HEK293 (cell line): ENCODE results near the gene GHRH.

Experiments
- CTCF ChIA-PET: fragments of 350-600 bp; formaldehyde crosslinking; extraction: SDS; loops from one replicate; lab custom pipeline; 2021; ENCODE audit warnings: antibody characterized with exemption; lab: Yijun Ruan, JAX
- POLR2A ChIA-PET: fragments of 300-600 bp; formaldehyde crosslinking; extraction: SDS; loops from one replicate; lab custom pipeline; 2020; ENCODE audit warnings: antibody characterized with exemption, inconsistent platforms; lab: Yijun Ruan, JAX
- H3K27ac ChIP-seq: fragments of 200-500 bp; sonication (Bioruptor generic); 2 replicates; pipeline ENCODE4 v1.5.1; 2014; ENCODE audit warnings: low read depth, low read length, control low read depth, inconsistent platforms; ENCODE audit errors: extremely low read depth
- H3K36me3 ChIP-seq, 2 experiments: fragments of 200-500 bp in 1 of 2; sonication (Bioruptor generic) in 1 of 2; 1 replicate in 1 of 2; 2 replicates in 1 of 2; pipeline ENCODE4 v1.5.1; 2014 to 2017; ENCODE audit warnings: inconsistent platforms in 2 of 2, low read length in 2 of 2; ENCODE audit not compliant: control insufficient read depth in 2 of 2, insufficient read depth in 1 of 2
- H3K4me1 ChIP-seq: fragments of 200-500 bp; sonication (Bioruptor generic); 2 replicates; pipeline ENCODE4 v1.5.1; 2014; ENCODE audit warnings: mild to moderate bottlenecking, low read length, inconsistent platforms; ENCODE audit not compliant: control insufficient read depth, insufficient read depth
- H3K4me3 ChIP-seq: 2 replicates; pipeline ENCODE4 v1.5.1; 2011; ENCODE audit warnings: low read depth, mild to moderate bottlenecking, control low read depth, low read length, moderate library complexity
- H3K9me3 ChIP-seq: fragments of 200-500 bp; sonication (Bioruptor generic); 2 replicates; pipeline ENCODE4 v1.5.1; 2014; ENCODE audit warnings: low read depth, low read length, inconsistent platforms; ENCODE audit not compliant: control insufficient read depth, insufficient read depth
- EGR2 ChIP-seq: fragments of 450-650 bp; formaldehyde crosslinking; IDR thresholded peaks from 2 replicates; pipeline ENCODE4 v1.5.1; 2016; ENCODE audit warnings: low read depth, missing biosample characterization, missing genetic modification characterization
- TCF7L2 ChIP-seq: IDR thresholded peaks from 2 replicates; pipeline ENCODE4 v1.6.1; 2011; ENCODE audit warnings: low read depth, mild to moderate bottlenecking, inconsistent platforms, low read length, moderate library complexity, borderline replicate concordance
- WT1 ChIP-seq: fragments of 450-650 bp; formaldehyde crosslinking; IDR thresholded peaks from 2 replicates; pipeline ENCODE4 v1.5.1; 2016; ENCODE audit warnings: missing biosample characterization, missing genetic modification characterization
- ZNF146 ChIP-seq: fragments of 450-650 bp; formaldehyde crosslinking; IDR thresholded peaks from 2 replicates; pipeline ENCODE4 v1.5.1; 2016; ENCODE audit warnings: missing biosample characterization, missing genetic modification characterization
- ZNF202 ChIP-seq: fragments of 450-650 bp; formaldehyde crosslinking; IDR thresholded peaks from 2 replicates; pipeline ENCODE4 v1.5.1; 2016; ENCODE audit warnings: missing biosample characterization, missing genetic modification characterization, borderline replicate concordance
- ZNF221 ChIP-seq: fragments of 450-650 bp; formaldehyde crosslinking; IDR thresholded peaks from 2 replicates; pipeline ENCODE4 v1.5.1; 2017; ENCODE audit warnings: missing biosample characterization, missing genetic modification characterization, borderline replicate concordance
- ZNF248 ChIP-seq: fragments of 450-650 bp; formaldehyde crosslinking; IDR thresholded peaks from 2 replicates; pipeline ENCODE4 v1.5.1; 2017; ENCODE audit warnings: missing biosample characterization, missing genetic modification characterization
- ZNF324 ChIP-seq: fragments of 450-650 bp; formaldehyde crosslinking; IDR thresholded peaks from 2 replicates; pipeline ENCODE4 v1.5.1; 2016; ENCODE audit warnings: missing biosample characterization, missing genetic modification characterization
- ZNF366 ChIP-seq: fragments of 450-650 bp; formaldehyde crosslinking; conservative IDR thresholded peaks from 2 replicates; pipeline ENCODE4 v1.5.1; 2016; ENCODE audit warnings: missing biosample characterization, missing genetic modification characterization
- ZNF561 ChIP-seq: fragments of 450-650 bp; IDR thresholded peaks from 2 replicates; pipeline ENCODE4 v1.5.1; 2018; ENCODE audit warnings: missing biosample characterization, missing genetic modification characterization, borderline replicate concordance
- ZNF600 ChIP-seq: fragments of 450-650 bp; formaldehyde crosslinking; IDR thresholded peaks from 2 replicates; pipeline ENCODE4 v1.5.1; 2016; ENCODE audit warnings: missing biosample characterization, missing genetic modification characterization
- ZNF610 ChIP-seq: fragments of 450-650 bp; formaldehyde crosslinking; IDR thresholded peaks from 2 replicates; pipeline ENCODE4 v1.5.1; 2016; ENCODE audit warnings: missing biosample characterization, missing genetic modification characterization, borderline replicate concordance
- ZNF629 ChIP-seq: fragments of 450-650 bp; formaldehyde crosslinking; IDR thresholded peaks from 2 replicates; pipeline ENCODE4 v1.5.1; 2017; ENCODE audit warnings: missing biosample characterization, missing genetic modification characterization
- ZNF664 ChIP-seq: fragments of 450-650 bp; formaldehyde crosslinking; IDR thresholded peaks from 2 replicates; pipeline ENCODE4 v1.5.1; 2016; ENCODE audit warnings: missing biosample characterization, missing genetic modification characterization
- ZNF701 ChIP-seq: fragments of 450-650 bp; formaldehyde crosslinking; IDR thresholded peaks from 2 replicates; pipeline ENCODE4 v1.5.1; 2016; ENCODE audit warnings: missing biosample characterization, missing genetic modification characterization
- ZNF785 ChIP-seq: fragments of 450-650 bp; formaldehyde crosslinking; IDR thresholded peaks from 2 replicates; pipeline ENCODE4 v1.5.1; 2016; ENCODE audit warnings: missing biosample characterization, missing genetic modification characterization
- ZNF843 ChIP-seq: fragments of 450-650 bp; formaldehyde crosslinking; IDR thresholded peaks from 2 replicates; pipeline ENCODE4 v1.5.1; 2016; ENCODE audit warnings: missing biosample characterization, missing genetic modification characterization
- ZXDB ChIP-seq: fragments of 450-650 bp; formaldehyde crosslinking; IDR thresholded peaks from 2 replicates; pipeline ENCODE4 v1.5.1; 2016; ENCODE audit warnings: missing biosample characterization, missing genetic modification characterization
- TF ChIP-seq, protein P1 (sequence below): fragments of 450-650 bp; formaldehyde crosslinking; IDR thresholded peaks from 2 replicates; pipeline ENCODE4 v1.5.1; 2016; ENCODE audit warnings: missing biosample characterization, missing genetic modification characterization
- TF ChIP-seq, protein P2 (sequence below): fragments of 450-650 bp; formaldehyde crosslinking; IDR thresholded peaks from 2 replicates; pipeline ENCODE4 v1.5.1; 2016; ENCODE audit warnings: missing biosample characterization, missing genetic modification characterization
- TF ChIP-seq, protein P3 (sequence below): fragments of 450-650 bp; formaldehyde crosslinking; IDR thresholded peaks from 2 replicates; pipeline ENCODE4 v1.5.1; 2017; ENCODE audit warnings: missing biosample characterization, missing genetic modification characterization
- TF ChIP-seq, protein P4 (sequence below): fragments of 450-650 bp; formaldehyde crosslinking; IDR thresholded peaks from 2 replicates; pipeline ENCODE4 v1.5.1; 2017; ENCODE audit warnings: missing biosample characterization, missing genetic modification characterization
- TF ChIP-seq, protein P5 (sequence below): fragments of 450-650 bp; formaldehyde crosslinking; IDR thresholded peaks from 2 replicates; pipeline ENCODE4 v1.5.1; 2016; ENCODE audit warnings: missing biosample characterization, missing genetic modification characterization, low read depth
- TF ChIP-seq, protein P6 (sequence below): fragments of 450-650 bp; formaldehyde crosslinking; IDR thresholded peaks from 2 replicates; pipeline ENCODE4 v1.5.1; 2016; ENCODE audit warnings: missing biosample characterization, missing genetic modification characterization
- TF ChIP-seq, protein P7 (sequence below): fragments of 450-650 bp; formaldehyde crosslinking; IDR thresholded peaks from 2 replicates; pipeline ENCODE4 v1.5.1; 2016; ENCODE audit warnings: missing biosample characterization, missing genetic modification characterization

Gene GHRH, protein sequence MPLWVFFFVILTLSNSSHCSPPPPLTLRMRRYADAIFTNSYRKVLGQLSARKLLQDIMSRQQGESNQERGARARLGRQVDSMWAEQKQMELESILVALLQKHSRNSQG

DNA sequence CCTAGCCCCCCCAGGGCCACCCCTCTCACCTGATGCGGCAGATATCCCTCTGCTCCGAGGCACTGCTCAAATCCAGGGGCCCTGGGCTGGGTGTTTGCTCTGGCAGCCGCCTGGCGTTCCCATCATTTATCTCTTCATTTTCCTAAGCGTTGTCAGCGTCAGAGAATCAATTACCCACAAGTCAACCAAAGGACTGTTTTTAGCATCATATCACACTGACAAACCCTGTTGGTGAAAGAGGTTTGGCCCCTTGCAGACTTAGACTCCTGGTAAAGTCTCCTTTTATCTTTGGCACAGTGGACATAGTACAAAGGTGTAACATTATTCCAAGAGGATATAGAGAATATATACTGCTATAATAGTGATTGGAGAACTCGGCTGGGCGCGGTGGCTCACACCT, at the start of gene GHRH:
GHRH (minus strand) TSS at position 101 of the 400 bp plus-strand sequence. CDS start 4,925 bp downstream, outside the sequence.
- POLR2A ChIA-PET, result no interaction called here

DNA sequence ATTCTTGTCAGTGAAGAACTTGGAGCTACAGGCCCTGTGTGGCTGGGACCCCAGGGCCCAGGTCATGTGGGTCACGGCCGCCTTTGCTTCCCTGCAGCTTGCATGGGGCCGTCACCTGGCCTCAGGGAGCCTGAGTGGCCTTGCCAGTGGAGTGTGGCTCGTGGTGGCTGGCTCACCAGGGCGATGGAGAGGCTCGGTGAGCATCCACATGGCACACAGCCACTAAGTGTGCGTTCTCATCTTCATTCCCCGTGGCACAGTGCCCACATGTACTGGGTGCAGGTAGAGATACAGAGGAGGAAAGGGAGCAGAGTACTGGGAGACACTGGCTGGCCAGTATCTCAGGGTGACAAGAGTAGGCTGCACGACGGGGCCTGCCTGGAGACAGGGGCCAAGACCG, 49.3 kb upstream of the GHRH start:
- H3K4me3 ChIP-seq, result no peak overlapping the region
- POLR2A ChIA-PET, result interaction anchor here (0.6 kb wide), 1 partner anchor 465 kb away, joined by 3 read pairs; no protein-coding TSS in a partner anchor
- H3K9me3 ChIP-seq, result no peaks in the 10 kb centered on the region
- H3K4me1 ChIP-seq, result peaks cover 4% of the 10 kb centered on the region; the same call in 1 of the 2 replicates
- H3K36me3 ChIP-seq, result peaks cover 0 to 45% of the 10 kb centered on the region in 2 experiments; a peak in 2 of 3 replicates
- CTCF ChIA-PET, result no interaction called here
- H3K27ac ChIP-seq, result no peak overlapping the region
- TF ChIP-seq ZNF664 (tag by site-specific recombination) (no peak), ZNF202 (tag by site-specific recombination) (no peak), ZNF785 (tag by site-specific recombination) (no peak), ZNF248 (tag by site-specific recombination) (no peak), ZNF701 (no peak), ZNF600 (tag by site-specific recombination) (no peak), TCF7L2 (no peak), ZNF561 (tag by site-specific recombination) (no peak), ZNF629 (no peak), EGR2 (tag by site-specific recombination) (no peak), ZNF221 (tag by site-specific recombination) (no peak)
- TF ChIP-seq, protein P1, sequence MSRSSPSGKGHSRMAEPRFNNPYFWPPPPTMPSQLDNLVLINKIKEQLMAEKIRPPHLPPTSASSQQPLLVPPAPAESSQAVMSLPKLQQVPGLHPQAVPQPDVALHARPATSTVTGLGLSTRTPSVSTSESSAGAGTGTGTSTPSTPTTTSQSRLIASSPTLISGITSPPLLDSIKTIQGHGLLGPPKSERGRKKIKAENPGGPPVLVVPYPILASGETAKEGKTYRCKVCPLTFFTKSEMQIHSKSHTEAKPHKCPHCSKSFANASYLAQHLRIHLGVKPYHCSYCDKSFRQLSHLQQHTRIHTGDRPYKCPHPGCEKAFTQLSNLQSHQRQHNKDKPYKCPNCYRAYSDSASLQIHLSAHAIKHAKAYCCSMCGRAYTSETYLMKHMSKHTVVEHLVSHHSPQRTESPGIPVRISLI (tag by site-specific recombination), result no peak
- TF ChIP-seq, protein P2, sequence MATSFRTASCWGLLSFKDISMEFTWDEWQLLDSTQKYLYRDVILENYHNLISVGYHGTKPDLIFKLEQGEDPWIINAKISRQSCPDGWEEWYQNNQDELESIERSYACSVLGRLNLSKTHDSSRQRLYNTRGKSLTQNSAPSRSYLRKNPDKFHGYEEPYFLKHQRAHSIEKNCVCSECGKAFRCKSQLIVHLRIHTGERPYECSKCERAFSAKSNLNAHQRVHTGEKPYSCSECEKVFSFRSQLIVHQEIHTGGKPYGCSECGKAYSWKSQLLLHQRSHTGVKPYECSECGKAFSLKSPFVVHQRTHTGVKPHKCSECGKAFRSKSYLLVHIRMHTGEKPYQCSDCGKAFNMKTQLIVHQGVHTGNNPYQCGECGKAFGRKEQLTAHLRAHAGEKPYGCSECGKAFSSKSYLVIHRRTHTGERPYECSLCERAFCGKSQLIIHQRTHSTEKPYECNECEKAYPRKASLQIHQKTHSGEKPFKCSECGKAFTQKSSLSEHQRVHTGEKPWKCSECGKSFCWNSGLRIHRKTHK (tag by site-specific recombination), result no peak
- TF ChIP-seq, protein P3, sequence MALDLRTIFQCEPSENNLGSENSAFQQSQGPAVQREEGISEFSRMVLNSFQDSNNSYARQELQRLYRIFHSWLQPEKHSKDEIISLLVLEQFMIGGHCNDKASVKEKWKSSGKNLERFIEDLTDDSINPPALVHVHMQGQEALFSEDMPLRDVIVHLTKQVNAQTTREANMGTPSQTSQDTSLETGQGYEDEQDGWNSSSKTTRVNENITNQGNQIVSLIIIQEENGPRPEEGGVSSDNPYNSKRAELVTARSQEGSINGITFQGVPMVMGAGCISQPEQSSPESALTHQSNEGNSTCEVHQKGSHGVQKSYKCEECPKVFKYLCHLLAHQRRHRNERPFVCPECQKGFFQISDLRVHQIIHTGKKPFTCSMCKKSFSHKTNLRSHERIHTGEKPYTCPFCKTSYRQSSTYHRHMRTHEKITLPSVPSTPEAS (tag by site-specific recombination), result no peak
- TF ChIP-seq, protein P4, sequence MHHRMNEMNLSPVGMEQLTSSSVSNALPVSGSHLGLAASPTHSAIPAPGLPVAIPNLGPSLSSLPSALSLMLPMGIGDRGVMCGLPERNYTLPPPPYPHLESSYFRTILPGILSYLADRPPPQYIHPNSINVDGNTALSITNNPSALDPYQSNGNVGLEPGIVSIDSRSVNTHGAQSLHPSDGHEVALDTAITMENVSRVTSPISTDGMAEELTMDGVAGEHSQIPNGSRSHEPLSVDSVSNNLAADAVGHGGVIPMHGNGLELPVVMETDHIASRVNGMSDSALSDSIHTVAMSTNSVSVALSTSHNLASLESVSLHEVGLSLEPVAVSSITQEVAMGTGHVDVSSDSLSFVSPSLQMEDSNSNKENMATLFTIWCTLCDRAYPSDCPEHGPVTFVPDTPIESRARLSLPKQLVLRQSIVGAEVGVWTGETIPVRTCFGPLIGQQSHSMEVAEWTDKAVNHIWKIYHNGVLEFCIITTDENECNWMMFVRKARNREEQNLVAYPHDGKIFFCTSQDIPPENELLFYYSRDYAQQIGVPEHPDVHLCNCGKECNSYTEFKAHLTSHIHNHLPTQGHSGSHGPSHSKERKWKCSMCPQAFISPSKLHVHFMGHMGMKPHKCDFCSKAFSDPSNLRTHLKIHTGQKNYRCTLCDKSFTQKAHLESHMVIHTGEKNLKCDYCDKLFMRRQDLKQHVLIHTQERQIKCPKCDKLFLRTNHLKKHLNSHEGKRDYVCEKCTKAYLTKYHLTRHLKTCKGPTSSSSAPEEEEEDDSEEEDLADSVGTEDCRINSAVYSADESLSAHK (tag by site-specific recombination), result no peak
- TF ChIP-seq, protein P5, sequence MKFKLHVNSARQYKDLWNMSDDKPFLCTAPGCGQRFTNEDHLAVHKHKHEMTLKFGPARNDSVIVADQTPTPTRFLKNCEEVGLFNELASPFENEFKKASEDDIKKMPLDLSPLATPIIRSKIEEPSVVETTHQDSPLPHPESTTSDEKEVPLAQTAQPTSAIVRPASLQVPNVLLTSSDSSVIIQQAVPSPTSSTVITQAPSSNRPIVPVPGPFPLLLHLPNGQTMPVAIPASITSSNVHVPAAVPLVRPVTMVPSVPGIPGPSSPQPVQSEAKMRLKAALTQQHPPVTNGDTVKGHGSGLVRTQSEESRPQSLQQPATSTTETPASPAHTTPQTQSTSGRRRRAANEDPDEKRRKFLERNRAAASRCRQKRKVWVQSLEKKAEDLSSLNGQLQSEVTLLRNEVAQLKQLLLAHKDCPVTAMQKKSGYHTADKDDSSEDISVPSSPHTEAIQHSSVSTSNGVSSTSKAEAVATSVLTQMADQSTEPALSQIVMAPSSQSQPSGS (tag by site-specific recombination), result no peak

More for the DNA sequence above, at the start of gene GHRH:
- H3K4me1 ChIP-seq, result no peaks in the 10 kb centered on the region
- TF ChIP-seq ZNF843 (no peak), WT1 (tag by site-specific recombination) (no peak), ZNF146 (tag by site-specific recombination) (no peak), ZNF366 (tag by site-specific recombination) (no peak), ZNF324 (tag by site-specific recombination) (no peak), ZXDB (no peak), ZNF610 (tag by site-specific recombination) (no peak)
- TF ChIP-seq, protein P6, sequence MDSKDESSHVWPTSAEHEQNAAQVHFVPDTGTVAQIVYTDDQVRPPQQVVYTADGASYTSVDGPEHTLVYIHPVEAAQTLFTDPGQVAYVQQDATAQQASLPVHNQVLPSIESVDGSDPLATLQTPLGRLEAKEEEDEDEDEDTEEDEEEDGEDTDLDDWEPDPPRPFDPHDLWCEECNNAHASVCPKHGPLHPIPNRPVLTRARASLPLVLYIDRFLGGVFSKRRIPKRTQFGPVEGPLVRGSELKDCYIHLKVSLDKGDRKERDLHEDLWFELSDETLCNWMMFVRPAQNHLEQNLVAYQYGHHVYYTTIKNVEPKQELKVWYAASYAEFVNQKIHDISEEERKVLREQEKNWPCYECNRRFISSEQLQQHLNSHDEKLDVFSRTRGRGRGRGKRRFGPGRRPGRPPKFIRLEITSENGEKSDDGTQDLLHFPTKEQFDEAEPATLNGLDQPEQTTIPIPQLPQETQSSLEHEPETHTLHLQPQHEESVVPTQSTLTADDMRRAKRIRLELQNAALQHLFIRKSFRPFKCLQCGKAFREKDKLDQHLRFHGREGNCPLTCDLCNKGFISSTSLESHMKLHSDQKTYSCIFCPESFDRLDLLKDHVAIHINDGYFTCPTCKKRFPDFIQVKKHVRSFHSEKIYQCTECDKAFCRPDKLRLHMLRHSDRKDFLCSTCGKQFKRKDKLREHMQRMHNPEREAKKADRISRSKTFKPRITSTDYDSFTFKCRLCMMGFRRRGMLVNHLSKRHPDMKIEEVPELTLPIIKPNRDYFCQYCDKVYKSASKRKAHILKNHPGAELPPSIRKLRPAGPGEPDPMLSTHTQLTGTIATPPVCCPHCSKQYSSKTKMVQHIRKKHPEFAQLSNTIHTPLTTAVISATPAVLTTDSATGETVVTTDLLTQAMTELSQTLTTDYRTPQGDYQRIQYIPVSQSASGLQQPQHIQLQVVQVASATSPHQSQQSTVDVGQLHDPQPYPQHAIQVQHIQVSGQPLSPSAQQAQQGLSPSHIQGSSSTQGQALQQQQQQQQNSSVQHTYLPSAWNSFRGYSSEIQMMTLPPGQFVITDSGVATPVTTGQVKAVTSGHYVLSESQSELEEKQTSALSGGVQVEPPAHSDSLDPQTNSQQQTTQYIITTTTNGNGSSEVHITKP (tag by site-specific recombination), result no peak
- TF ChIP-seq, protein P7, sequence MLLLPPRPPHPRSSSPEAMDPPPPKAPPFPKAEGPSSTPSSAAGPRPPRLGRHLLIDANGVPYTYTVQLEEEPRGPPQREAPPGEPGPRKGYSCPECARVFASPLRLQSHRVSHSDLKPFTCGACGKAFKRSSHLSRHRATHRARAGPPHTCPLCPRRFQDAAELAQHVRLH, result no peak
- TF ChIP-seq, all 188 proteins: peak for 0
- no peak within 1 kb of the TSS for H3K4me3 ChIP-seq
- CTCF ChIA-PET, result interaction anchor here (0.7 to 0.9 kb wide), 2 partner anchors 245 to 272 kb away, joined by 3 to 8 read pairs; no protein-coding TSS in a partner anchor
- no peak within 1 kb of the TSS for H3K27ac ChIP-seq
- H3K36me3 ChIP-seq, result no peaks in the 10 kb centered on the region
- H3K9me3 ChIP-seq, result no peaks in the 10 kb centered on the region
